AG09319 (cell line): ENCODE measurements around the gene SYNE4.
A peak's percentile ranks its signal among the peaks of the same experiment; 100 is the strongest.
"Not testable (repeated sequence)": the region's sequence is repeated elsewhere in the genome, so short reads cannot be mapped to it uniquely, and the experiment has no call there.

ENCODE experiments used
- DNase-seq: peaks from one replicate; pipeline ENCODE4 v3.0.0-alpha.2; 2010; ENCODE audit warnings: low read depth; ENCODE audit errors: extremely low read depth
- TF ChIP-seq, protein P1 (sequence below): IDR thresholded peaks from 2 replicates; pipeline ENCODE4 v1.5.1; 2011; ENCODE audit warnings: low read depth, mild to moderate bottlenecking, inconsistent platforms, low read length, moderate library complexity

The SYNE4 gene

DNA sequence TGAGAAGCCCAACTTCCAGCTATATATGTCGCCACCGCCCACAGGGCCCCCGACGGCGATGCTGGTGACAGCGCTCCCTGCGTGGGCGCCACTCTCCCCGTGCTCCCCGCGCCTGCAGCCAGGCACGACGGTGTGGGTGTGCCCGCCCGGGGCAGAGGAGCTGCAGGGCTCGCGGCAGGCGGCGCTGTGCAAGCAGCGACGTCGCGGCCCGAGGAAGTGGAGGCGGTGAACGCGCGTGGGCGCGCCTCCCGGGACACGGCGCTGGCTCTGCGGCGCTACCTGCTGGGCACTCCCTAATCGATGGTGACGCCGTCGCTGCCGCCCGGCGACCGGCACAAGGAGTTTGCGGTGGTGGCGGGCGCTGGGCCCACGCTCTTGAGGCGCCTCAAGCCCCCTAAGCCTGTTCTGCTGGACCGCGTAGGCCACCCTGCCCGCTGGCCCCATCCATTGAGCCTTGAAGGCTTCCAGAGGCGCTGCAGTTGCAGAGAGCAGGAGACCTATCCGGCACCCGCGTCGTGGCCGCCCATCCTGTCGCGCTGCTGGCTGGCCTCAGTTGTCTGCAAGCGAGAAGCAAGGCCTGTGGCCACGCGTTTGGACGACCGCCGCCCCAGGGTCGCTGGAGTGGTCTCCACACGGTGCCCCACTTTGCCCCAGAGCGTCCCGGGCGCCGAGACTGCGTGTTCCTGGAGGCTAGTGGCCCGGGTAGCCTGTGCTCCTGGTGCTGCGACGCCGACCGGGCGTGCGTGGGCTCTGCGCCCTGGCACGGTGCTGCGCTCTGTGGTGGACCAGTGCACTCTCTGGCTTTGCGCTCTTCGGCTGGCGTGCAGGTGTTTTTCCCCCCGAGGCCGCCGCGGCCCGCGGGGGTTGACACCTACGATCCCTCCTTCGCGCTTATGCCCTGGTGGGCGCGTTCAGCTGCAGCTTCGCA is 49.3 kb downstream of the SYNE4 start:
- TF ChIP-seq, protein P1, sequence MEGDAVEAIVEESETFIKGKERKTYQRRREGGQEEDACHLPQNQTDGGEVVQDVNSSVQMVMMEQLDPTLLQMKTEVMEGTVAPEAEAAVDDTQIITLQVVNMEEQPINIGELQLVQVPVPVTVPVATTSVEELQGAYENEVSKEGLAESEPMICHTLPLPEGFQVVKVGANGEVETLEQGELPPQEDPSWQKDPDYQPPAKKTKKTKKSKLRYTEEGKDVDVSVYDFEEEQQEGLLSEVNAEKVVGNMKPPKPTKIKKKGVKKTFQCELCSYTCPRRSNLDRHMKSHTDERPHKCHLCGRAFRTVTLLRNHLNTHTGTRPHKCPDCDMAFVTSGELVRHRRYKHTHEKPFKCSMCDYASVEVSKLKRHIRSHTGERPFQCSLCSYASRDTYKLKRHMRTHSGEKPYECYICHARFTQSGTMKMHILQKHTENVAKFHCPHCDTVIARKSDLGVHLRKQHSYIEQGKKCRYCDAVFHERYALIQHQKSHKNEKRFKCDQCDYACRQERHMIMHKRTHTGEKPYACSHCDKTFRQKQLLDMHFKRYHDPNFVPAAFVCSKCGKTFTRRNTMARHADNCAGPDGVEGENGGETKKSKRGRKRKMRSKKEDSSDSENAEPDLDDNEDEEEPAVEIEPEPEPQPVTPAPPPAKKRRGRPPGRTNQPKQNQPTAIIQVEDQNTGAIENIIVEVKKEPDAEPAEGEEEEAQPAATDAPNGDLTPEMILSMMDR = peak; percentile 11
- DNase-seq = no peak

DNA sequence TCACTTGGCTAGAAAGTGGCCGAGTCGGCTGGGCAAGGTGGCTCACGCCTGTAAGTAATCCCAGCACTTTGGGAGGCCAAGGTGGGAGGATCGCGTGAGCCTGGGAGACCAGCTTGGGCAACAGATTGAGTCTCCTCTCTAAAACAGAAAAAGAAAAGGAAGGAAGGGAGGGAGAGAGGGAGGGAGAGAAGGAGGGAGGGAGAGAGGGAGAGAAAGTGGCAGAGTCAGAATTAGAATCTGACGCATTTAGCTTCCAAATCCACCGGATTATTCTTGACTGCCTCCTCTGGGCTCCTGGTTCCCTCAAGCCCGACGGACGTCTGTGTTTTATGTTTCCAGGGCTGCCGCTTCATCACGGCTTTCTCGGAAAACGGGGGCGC is 50.0 kb downstream of the SYNE4 start:
- DNase-seq = no peak
- TF ChIP-seq, protein P1 = no peak

DNA sequence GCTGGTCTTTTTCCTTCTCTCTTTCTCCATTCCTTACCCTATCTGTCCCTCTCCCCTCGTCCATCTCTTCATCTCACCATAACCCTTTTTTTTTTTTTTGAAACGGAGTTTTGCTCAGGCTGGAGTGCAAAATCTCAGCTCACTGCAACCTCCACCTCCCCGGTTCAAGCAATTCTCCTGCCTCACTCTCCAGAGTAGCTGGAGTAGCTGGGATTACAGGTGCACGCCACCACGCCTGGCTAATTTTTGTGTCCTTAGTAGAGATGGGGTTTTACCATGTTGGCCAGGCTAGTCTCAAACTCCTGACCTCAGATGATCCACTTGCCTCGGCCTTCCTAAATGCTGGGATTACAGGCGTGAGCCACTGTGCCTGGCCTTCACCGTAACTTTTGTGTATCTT is 51.2 kb downstream of the SYNE4 start:
- not testable (repeated sequence) for DNase-seq

DNA sequence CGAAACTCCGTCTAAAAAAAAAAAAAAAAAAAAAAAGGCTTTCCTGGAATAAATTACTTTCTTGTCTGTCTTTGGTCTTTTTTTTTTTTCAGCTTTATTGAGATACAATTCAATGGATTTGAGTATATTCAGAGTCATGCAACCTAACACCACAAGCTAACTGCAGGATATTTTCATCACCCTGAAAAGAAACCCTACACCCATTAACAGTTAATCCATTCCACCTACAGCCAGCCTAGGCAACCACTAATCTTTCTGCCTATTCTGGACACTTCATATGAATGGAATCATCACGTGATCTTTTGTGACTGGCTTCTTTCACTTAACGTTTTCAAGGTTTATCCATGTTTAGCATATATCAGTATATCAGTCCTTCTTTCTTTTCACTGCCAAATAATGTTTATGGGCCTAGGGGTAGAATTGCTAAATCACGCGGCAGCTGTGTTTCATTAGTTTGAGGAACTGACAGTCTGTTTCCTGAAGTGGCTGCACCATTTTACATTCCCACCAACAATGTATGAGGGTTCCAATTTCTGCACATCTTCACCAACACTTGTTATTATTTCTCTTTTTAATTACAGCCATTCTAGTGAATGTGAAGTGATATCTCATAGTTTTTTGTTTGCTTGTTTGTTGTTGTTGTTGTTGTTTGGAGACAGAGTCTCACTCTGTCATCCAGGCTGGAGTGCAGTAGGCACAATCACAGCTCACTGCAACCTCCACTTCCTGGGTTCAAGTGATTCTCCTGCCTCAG is 52.6 kb downstream of the SYNE4 start:
- TF ChIP-seq, protein P1 = no peak

More for the DNA sequence above, 52.6 kb downstream of the SYNE4 start:
- no peak for DNase-seq
